SJCRH30 (cell line): ENCODE data around the gene RAI14. TPM values are rescaled to one million over a fixed set of nuclear protein-coding genes. Genes with fewer than 3 reads are reported as not detected.
"Not testable (repeated sequence)": the region's sequence is repeated elsewhere in the genome, so short reads cannot be mapped to it uniquely, and the experiment has no call there.

Source experiments
- DNase-seq, 2 experiments: peaks; one replicate each; pipeline ENCODE4 v3.0.0-alpha.2; 2015 to 2020
- H3K27ac ChIP-seq: fragments of 250-450 bp; sonication (Bioruptor Pico); 2 replicates; pipeline ENCODE4 v1.5.1; 2020; ENCODE audit warnings: mild to moderate bottlenecking, moderate library complexity
- H3K27me3 ChIP-seq: fragments of 250-450 bp; sonication (Bioruptor Pico); 2 replicates; pipeline ENCODE4 v1.5.1; 2020; ENCODE audit warnings: mild to moderate bottlenecking, moderate library complexity
- H3K36me3 ChIP-seq: fragments of 250-450 bp; sonication (Bioruptor Pico); 2 replicates; pipeline ENCODE4 v1.5.1; 2020; ENCODE audit warnings: mild to moderate bottlenecking, moderate library complexity
- H3K4me1 ChIP-seq: fragments of 250-450 bp; sonication (Bioruptor Pico); 2 replicates; pipeline ENCODE4 v1.5.1; 2020; ENCODE audit warnings: mild to moderate bottlenecking, moderate library complexity
- H3K4me3 ChIP-seq: fragments of 250-450 bp; sonication (Bioruptor Pico); 2 replicates; pipeline ENCODE4 v1.5.1; 2020; ENCODE audit warnings: mild to moderate bottlenecking, moderate library complexity
- H3K9me3 ChIP-seq: fragments of 250-450 bp; sonication (Bioruptor Pico); replicated peaks from 2 replicates; pipeline ENCODE4 v1.5.1; 2020; ENCODE audit warnings: mild to moderate bottlenecking, moderate library complexity
- total RNA-seq: library from RNA; depleted of rRNA; stranded (reverse); fragments of >200 nt; shearing (Covaris generic); gene quantifications from 2 replicates; pipeline ENCODE4 v1.2.3, GENCODE V29; 2014

Gene RAI14
- total RNA-seq, 1 experiment from 2014 or later: 74.4 TPM

DNA sequence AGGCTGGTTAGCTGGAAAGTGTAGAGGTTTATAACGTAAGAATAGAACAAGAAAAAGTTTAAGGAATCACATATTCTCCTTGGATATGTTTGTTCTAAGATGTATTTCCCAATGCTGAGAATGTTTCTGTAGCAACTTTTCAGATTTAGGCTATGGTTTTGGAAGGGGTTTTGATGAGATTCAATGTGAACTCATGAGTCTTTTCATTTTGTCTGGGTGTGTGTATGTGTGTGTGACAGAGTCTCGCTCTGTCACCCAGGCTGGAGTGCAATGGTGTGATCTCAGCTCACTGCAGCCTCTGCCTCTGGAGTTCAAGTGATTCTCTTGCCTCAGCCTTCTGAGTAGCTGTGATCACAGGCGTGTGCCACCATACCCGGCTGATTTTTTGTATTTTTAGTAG is 38.6 kb downstream of the RAI14 start:
- H3K4me1 ChIP-seq: peaks cover 17% of the 10 kb centered on the region
- H3K9me3 ChIP-seq: no peaks in the 10 kb centered on the region
- peaks cover 17% of the 10 kb centered on the region for H3K36me3 ChIP-seq
- H3K27me3 ChIP-seq: no peaks in the 10 kb centered on the region
- DNase-seq: no peak
- H3K4me3 ChIP-seq: no peak overlapping the region
- H3K27ac ChIP-seq: no peak overlapping the region

- no peak for DNase-seq
- Histone ChIP-seq H3K36me3 (peaks cover 14% of the 10 kb centered on the region; the same call in 1 of the 2 replicates), H3K27ac (no peak overlapping the region), H3K9me3 (no peaks in the 10 kb centered on the region), H3K4me1 (peaks cover 11% of the 10 kb centered on the region), H3K27me3 (no peaks in the 10 kb centered on the region), H3K4me3 (no peak overlapping the region)
Measured at GRCh38 chr5:34695275-34696027, 39.3 kb downstream of the RAI14 start.

DNA sequence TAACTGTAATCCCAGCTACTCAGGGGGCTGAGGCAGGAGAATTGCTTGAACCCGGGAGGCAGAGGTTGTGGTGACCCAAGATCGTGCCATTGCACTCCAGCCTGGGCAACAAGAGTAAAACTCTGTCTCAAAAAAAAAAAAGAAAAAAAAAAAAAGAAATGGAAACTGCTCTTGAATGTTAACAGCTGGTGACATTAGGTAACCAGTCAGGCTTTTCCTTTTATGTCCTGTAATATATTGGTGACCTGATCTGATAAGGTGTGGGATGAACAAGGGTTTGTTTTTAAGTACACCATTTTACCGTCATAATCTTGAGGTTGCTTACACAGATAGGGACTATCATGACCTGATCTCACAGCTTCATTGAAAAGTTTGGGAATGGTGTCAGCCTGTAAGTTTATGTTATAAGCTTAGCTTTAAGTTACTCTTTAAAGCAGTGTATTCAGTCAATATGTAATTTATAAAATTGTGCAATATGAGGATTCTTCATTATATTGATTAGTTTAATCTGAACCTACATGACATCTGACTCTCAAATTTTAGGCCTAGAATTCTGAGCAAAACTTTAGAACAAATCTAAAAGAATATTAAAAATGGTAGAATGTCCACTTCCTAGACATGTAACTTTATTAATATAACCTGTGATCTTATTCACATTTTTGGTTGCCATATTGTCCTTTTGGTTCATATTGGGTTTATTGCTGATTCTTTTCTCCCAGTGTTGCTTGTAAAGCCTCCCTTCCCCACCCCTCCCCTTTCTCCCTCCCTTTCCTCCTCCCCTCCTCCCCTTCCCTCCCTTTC is 41.4 kb downstream of the RAI14 start:
- Histone ChIP-seq H3K36me3 (peaks cover 8% of the 10 kb centered on the region; the same call in 1 of the 2 replicates), H3K9me3 (no peaks in the 10 kb centered on the region), H3K27ac (no peak overlapping the region), H3K4me3 (no peak overlapping the region), H3K4me1 (no peaks in the 10 kb centered on the region), H3K27me3 (no peaks in the 10 kb centered on the region)
- no peak for DNase-seq

DNA sequence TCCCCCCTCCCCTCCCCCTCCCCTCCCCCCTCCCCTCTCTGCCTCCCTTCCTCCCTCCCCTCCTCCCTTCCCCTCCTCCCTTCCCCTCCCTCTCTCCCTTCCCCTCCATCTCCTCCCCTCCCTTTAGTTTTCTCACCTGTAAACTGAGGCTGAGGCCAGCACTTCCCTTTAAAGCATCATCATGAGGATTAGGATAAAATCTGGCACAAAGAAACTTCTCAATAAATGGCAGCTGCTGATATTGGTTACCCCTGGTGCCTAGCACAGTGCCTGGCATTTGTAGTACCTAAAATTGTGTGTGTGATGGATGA is 41.9 kb downstream of the RAI14 start:
- Histone ChIP-seq H3K36me3 (peaks cover 5% of the 10 kb centered on the region; the same call in 1 of the 2 replicates), H3K9me3 (no peaks in the 10 kb centered on the region), H3K27me3 (no peaks in the 10 kb centered on the region), H3K27ac (no peak overlapping the region), H3K4me3 (no peak overlapping the region), H3K4me1 (no peaks in the 10 kb centered on the region)
- DNase-seq: no peak

- Histone ChIP-seq H3K36me3 (peaks cover 5% of the 10 kb centered on the region; the same call in 1 of the 2 replicates), H3K27me3 (no peaks in the 10 kb centered on the region), H3K9me3 (no peaks in the 10 kb centered on the region), H3K4me3 (no peak overlapping the region), H3K27ac (no peak overlapping the region), H3K4me1 (no peaks in the 10 kb centered on the region)
- no peak for DNase-seq
Measured at GRCh38 chr5:34698754-34699153, 42.6 kb downstream of the RAI14 start.

DNA sequence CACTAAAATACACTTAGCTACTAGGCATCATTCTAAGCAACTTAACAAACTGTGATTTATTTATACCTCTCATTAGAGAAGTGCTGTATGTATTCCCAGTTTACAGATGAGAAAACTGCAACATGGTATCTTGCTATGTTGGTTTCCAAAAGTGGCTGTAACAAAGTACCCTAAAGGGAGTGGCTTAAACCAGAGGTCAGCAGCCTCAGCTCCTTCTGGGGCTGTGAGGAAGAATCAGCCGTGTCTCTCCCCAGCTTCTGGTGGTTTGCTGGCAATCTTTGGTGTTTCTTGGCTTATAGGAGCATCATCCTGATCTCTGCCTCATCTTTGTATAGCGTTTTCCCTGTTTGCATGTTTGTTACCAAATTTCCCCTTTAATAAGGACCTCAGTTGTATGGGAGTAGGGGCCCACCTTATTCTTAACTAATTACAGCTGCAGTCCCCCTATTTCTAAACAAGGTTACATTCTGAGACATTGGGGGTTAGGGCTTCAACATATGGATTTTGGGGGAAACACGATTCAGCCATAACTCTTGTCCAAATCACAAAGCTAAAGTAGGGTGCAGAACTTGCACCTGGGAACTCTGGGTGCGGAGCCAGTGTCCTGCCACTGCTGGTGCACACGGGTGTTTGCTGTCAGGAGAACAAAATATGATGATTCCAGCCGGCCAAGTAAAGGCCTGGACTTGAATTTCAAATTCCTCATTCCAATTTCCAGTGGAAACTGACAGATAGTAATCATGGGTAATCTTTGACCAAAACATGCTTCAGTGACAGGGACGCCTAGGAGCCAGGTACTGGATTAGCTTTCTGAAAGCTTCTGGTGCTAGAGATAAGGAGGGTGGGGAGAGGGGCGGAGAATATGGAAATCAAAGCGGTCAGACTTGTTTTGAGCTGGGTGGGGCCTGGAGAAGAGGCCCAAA is 43.3 kb downstream of the RAI14 start:
- no peak overlapping the region for H3K4me3 ChIP-seq
- no peaks in the 10 kb centered on the region for H3K4me1 ChIP-seq
- DNase-seq: no peak
- H3K36me3 ChIP-seq: peaks cover 7% of the 10 kb centered on the region; the same call in 1 of the 2 replicates
- no peak overlapping the region for H3K27ac ChIP-seq
- no peaks in the 10 kb centered on the region for H3K27me3 ChIP-seq
- no peaks in the 10 kb centered on the region for H3K9me3 ChIP-seq

GRCh38 chr5:34700078-34700452 is 43.9 kb downstream of the RAI14 start:
- no peak for DNase-seq
- no peak overlapping the region for H3K27ac ChIP-seq
- no peak overlapping the region for H3K4me3 ChIP-seq
- no peaks in the 10 kb centered on the region for H3K9me3 ChIP-seq
- no peaks in the 10 kb centered on the region for H3K27me3 ChIP-seq
- no peaks in the 10 kb centered on the region for H3K4me1 ChIP-seq
- peaks cover 9% of the 10 kb centered on the region; the same call in 1 of the 2 replicates for H3K36me3 ChIP-seq

DNA sequence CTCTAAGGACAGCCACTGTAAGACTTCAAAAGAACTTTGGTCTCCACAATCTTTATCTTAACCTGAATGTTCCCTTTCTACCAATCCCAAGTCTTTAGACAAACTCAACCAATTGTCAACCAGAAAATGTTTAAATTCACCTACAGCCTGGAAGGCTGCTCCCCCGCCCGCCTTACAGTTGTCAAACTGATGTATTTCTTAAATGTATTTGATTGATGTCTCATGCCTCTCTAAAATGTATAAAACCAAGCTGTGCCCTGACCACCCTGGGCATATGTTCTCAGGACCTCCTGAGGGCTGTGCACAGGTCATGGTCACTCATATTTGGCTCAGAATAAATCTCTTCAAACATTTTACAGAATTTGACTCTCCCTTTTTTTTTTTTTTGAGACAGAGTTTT is 45.3 kb downstream of the RAI14 start:
- H3K4me1 ChIP-seq, H3K27ac ChIP-seq, H3K4me3 ChIP-seq, H3K27me3 ChIP-seq, H3K36me3 ChIP-seq, DNase-seq, H3K9me3 ChIP-seq: not testable (repeated sequence)

- Histone ChIP-seq H3K4me1 (no peaks in the 10 kb centered on the region), H3K27me3 (no peaks in the 10 kb centered on the region), H3K9me3 (no peaks in the 10 kb centered on the region), H3K4me3 (no peak overlapping the region), H3K36me3 (0 out of 2 replicates have a peak, but pooled peaks cover 4% of the 10 kb centered on the region), H3K27ac (no peak overlapping the region)
- DNase-seq: no peak
Measured at GRCh38 chr5:34703767-34704713, 47.9 kb downstream of the RAI14 start.

DNA sequence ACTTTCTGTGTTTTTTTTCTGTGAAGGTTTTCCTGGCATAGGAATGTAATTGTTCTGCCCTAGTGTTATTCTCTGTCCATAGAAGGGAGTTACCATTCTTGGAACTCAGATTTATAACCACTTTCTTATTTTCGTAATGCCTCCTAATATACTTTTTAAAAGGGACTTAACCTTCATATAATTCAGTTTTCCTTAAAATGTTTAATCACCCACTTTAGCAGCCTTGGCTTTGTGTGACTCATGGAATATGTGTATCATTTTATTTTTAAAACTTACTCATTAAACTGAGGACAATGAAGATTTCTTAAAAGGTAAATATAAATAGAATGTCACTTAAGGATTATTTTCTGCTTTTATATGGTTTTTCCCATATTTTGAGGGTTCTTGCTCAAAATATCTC is 50.0 kb downstream of the RAI14 start:
- Histone ChIP-seq H3K4me3 (no peak overlapping the region), H3K36me3 (peaks cover 6% of the 10 kb centered on the region; the same call in 1 of the 2 replicates), H3K4me1 (peaks cover 13% of the 10 kb centered on the region), H3K27me3 (no peaks in the 10 kb centered on the region), H3K27ac (no peak overlapping the region), H3K9me3 (no peaks in the 10 kb centered on the region)
- DNase-seq: no peak

DNA sequence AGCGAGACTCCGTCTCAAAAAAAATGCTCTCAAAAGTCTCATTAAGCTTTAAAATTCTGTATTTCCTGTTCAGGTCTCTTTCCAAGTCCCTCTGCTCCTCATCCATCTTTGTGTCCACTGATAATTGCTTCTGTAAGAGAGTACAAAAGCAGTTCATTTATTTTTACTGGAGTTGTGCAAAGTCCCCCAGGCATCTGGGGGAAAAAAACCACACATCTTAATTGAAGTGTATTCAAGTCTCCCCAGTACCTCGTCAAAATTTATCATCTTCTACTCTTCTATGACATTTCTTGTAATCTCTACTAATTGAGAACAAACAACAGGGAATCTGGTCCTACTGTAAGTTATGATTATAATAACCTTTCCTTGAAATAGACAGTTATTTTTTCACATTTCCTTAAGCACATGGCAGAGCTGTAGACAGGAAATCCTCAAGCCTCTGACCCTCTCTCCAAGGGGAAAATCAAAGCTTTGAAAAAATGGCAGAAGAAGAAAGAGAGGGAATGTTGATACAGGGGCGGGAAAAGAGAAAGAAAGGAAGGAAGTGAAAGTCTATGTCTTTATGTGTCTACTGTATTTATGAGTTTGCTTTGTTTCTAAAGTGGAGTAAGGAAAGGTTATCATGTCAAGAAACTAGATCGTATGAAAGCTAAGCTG is 51.5 kb downstream of the RAI14 start:
- H3K4me1 ChIP-seq: peaks cover 21% of the 10 kb centered on the region
- H3K27ac ChIP-seq: no peak overlapping the region
- DNase-seq: no peak
- no peaks in the 10 kb centered on the region for H3K27me3 ChIP-seq
- H3K4me3 ChIP-seq: no peak overlapping the region
- H3K9me3 ChIP-seq: no peaks in the 10 kb centered on the region
- peaks cover 6% of the 10 kb centered on the region; the same call in 1 of the 2 replicates for H3K36me3 ChIP-seq

- no peak overlapping the region for H3K4me3 ChIP-seq
- no peaks in the 10 kb centered on the region for H3K27me3 ChIP-seq
- peaks cover 6% of the 10 kb centered on the region; the same call in 1 of the 2 replicates for H3K36me3 ChIP-seq
- no peaks in the 10 kb centered on the region for H3K9me3 ChIP-seq
- DNase-seq: no peak
- peaks cover 21% of the 10 kb centered on the region for H3K4me1 ChIP-seq
- no peak overlapping the region for H3K27ac ChIP-seq
Measured at GRCh38 chr5:34708777-34709176, 52.6 kb downstream of the RAI14 start.

DNA sequence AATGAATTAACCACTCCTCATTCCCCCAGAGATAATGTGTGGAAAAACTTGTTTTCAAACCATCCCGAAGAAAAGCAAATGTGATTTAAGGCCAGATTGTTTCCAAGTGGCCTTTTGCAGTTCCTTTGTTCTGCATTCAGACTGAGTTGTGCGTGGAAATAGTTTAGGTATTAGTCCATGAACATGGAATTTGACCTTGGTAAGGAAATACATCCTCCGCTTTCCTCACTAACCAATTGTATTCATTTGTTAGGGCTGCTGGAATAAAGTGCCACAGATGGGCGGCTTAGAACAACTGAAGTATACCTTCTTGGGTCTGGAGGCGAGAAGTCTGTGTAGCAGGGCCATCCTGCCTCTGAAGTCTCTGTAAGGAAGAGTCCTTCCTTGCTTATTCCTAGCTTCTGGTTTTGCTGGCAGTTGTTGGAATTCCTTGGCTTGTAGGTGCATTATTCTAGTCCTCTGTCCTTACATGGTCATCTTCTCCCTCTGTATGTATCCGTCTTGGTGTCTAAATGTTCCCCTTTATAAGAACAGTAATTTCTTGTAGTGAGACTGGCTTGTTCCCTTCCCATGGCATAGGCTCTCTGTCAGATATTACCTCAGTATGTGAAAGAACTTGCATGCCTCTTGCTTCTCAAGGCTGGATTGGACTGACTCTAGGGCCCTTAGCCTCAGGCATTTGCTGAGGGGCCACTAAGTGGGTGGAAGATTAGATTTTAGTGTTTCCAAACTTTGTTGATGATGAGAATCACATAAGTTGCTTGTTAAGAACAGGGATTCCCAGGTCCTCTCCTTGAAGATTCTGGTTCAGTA is 53.9 kb downstream of the RAI14 start:
- Histone ChIP-seq H3K36me3 (peaks cover 3% of the 10 kb centered on the region; the same call in 1 of the 2 replicates), H3K4me1 (peaks cover 21% of the 10 kb centered on the region), H3K9me3 (no peaks in the 10 kb centered on the region), H3K4me3 (no peak overlapping the region), H3K27me3 (no peaks in the 10 kb centered on the region), H3K27ac (peak overlapping the region; percentile 73)
- DNase-seq: peak in 1 of 2 experiments; percentile 37
